Activated CD4-positive, alpha-beta T cell treated with anti-CD3 and anti-CD28 coated beads for 48 hours (primary cell): ENCODE results near the gene OR1I1.

Experiments
- DNase-seq: peaks from one replicate; pipeline ENCODE4 v3.0.0-alpha.2; 2020

The OR1I1 gene

DNA sequence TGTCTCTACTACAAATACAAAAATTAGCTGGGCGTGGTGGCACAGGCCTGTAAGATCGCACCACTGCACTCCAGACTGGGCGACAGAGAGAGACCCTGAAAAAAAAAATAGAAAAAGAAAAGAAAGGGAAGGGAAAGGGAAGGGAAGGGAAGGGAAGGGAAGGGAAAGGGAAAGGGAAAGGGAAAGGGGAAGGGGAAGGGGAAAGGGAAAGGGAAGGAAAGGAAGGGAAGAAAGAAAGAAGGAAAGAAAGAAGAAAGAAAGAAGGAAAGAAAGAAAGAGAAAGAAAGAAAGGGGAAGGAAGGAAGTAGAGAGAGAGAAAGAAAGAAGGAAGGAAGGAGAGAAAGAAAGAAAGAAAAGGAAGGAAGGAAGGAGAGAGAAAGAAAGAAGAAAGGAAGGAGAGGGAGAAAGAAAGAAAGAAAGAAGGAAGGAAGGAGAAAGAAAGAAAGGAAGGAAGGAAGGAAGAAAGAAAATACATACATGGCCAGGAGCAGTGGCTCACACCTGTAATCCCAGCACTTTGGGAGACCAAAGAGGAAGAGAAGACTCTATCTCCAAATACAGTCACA lies 17.1 kb downstream of the OR1I1 start:
- DNase-seq, result no peak

DNA sequence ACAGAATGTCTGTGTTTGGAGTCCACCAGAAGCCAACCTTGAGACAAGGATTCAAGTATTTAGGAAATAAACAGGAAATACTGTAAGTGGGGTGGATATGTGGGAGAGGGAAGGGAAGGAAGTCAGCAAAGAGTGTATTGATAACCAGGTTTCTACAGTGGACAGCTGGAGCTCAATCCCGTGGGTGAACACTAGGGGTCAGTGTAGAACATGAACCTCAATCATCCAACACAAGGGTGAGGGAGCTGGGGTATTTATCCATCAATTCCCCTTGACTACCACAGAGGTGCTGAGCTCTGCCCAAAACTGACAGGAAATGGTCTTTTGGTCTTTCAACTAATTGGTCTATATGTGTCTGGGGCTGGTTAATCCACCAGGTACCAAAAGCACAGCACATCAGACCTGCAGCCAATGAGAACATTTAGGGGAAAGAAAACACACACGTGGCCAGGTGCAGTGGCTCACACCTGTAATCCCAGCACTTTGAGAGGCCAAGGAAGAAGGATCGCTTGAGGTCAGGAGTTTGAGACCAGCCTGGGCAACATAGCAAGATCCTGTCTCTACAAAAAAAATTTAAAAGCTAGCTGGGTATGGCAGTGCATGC lies 19.6 kb downstream of the OR1I1 start:
- DNase-seq, result peak; percentile 76

DNA sequence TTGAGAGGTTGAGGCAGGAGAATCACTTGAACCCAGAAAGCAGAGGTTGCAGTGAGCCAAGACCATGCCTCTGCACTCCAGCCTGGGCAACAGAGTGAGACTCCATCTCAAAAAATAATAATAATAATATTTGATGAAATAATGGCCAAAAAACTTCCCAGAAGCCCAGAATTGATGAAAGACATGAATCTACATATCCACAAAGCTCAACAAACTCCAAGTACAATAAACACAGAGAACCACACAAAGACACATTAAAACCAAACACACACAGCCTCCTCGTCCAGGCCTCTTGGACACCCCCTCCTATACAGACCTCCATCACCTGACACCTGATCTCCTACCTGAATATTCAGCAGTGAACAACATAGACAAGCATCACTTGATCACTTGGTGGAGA lies 22.0 kb downstream of the OR1I1 start:
- no peak for DNase-seq

DNA sequence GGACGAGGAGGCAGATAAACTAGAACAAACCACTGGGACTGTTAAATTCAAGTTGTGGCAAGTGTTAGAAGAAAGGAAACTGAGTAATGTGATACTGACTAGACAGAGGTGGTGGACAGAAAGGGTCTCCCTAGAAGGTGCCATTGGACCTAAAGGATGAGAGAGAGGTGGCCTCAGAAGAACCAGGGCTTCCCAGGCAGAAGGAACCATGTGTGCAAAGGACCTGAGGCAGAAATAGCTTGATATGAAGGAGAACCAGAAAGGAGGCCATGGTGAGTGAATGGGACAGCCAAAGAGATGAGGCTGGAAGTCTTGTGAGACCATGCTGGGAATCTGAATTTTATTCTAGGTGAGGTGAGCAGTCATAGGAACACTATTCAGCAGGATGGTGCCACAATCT lies 22.4 kb downstream of the OR1I1 start:
- DNase-seq, result no peak

DNA sequence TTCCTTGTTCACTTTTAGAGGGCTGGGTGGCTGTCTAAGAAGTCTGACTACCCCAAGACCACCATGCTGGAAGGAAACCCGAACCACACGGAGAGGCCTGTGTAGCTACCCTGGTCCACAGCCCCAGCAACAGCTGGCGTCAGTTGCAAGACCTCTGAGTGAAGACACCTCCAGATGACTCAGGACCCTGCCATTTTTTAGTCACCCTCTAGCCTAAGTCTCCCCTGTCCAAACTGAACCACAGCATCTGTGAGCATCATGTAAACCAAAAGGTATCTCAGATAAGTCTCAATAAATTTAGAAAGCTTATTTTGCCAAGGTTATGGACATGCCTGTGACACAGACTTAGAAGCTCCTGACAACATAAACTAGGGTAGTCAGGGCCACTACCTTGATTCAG lies 23.0 kb downstream of the OR1I1 start:
- DNase-seq, result no peak

DNA sequence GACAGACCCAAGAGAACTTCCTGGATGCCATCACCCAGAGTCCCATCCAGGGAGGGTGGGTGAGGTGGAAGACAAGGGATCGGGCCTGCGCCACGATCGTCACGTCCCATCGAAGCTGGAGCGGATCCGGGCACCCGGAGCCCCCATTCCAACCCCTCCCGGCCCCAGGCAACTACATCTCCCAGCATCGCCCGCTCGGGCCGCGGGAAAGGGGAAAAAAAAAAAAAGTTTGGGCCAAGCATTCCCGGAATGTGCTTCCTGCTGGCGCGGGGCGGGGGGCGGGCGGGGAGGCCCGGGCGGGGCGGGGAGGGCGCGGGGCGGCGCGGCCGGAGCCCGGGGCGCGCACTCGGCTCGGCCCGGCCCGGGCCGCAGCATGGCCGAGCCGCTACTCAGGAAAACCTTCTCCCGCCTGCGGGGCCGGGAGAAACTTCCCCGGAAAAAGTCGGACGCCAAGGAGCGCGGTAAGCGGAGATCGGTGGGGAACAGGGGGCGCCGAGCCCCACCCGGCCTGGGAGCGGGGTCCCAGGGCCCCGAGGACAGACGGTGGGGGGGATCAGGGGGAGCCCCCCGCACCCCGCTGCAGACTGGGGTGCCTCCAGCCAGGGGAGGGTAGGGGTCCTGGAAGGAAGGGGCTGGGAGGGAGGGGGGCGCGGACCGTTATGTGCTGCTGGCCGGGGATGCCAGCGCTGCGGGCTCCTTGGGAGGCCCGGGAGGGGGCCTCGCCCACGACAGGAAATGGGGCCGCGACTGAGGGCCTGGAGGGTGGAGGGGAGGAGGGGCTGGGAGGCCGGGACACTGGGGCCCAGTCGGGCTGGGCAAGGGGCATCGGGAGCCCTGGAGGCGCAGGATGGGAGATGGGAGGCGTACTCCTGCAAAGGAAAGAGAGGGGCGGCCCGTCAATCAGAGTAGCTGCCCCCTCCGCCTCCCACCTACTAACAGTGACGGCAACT lies 25.3 kb downstream of the OR1I1 start, which contains the start of gene SYDE1:
Gene SYDE1 (plus strand): TSS at position 341 of the 950 bp plus-strand sequence. CDS start 33 bp downstream, at position 374.
- DNase-seq, result peak; percentile 61

DNA sequence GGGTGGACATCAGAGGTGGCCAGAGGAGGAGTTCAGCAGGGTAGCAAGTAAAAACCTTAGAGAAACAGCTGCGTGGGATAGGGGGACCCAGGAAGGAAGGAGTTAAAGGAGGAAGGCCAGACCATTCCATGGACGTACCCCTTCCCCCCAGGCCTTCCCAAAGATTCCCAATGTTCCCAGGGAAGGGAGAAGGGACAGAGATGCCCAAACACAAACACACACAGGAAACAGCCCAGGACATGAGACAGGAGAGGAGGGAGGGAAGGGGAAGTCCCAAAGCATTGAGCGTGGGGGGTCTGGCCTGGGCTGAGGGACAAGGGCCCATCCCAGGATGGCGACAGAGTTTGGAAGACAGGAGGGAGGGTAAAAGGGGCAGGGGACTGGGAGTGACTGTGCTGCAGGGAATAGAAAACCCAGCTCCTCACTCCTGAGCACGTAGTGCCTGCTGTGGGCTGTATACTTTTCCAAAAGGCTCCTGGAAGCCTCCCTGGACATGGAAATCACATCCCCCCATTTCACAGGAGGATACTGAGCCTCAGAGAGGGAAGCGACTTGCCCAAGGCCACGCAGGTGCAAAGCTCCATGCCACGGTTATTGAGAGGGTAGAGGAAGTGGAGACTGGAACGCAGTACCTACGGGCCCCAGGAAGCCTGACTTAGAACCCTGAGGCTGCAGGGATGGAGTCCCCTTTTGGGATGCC lies 26.3 kb downstream of the OR1I1 start:
- no peak for DNase-seq

DNA sequence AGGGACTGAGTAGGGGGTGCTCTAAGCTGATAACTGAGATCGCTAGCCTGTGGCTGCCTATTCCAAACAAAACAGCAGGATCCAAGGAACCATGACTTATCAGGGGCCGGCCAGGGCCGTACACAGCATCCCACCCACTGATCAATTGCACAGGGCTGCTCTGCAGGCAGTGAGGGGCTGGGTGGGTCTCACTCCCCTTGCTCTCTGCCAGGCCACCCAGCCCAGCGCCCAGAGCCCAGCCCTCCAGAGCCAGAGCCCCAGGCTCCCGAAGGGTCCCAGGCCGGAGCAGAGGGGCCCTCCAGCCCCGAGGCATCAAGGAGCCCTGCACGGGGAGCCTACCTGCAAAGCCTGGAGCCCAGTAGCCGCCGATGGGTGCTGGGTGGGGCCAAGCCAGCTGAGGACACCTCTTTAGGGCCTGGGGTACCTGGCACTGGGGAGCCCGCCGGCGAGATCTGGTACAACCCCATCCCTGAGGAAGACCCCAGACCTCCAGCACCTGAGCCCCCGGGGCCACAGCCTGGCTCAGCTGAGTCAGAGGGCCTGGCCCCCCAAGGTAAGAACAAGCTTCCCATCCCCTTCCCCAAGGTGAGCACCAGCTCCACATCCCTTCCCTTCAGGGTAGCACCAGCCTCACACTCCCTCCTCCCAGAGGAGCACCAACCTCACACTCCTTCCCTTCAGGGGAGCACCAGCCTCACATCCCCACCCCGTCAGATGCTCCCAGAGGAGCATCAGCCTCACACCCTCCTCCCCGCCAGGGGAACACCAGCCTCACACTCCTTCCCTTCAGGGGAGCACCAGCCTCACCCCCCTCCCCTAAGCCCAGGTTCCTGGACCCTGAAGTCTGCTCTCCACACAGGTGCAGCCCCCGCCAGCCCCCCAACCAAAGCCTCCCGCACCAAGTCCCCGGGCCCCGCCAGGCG lies 27.1 kb downstream of the OR1I1 start:
- DNase-seq, result no peak

DNA sequence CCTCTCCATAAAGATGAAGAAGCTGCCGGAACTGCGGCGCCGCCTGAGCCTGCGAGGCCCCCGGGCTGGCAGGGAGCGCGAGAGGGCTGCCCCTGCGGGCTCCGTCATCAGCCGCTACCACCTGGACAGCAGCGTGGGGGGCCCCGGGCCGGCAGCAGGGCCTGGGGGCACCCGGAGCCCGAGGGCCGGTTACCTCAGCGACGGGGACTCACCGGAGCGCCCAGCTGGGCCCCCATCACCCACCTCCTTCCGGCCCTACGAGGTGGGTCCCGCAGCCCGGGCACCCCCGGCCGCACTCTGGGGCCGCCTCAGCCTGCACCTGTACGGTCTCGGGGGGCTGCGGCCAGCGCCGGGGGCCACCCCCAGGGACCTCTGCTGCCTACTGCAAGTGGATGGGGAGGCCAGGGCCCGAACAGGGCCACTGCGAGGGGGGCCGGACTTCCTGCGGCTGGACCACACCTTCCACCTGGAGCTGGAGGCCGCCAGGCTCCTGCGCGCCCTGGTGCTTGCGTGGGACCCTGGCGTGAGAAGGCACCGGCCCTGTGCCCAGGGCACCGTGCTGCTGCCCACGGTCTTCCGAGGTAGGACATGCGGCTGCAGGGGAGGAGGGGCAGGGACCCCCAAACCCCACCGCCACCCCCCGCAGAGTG lies 27.9 kb downstream of the OR1I1 start:
- DNase-seq, result no peak

DNA sequence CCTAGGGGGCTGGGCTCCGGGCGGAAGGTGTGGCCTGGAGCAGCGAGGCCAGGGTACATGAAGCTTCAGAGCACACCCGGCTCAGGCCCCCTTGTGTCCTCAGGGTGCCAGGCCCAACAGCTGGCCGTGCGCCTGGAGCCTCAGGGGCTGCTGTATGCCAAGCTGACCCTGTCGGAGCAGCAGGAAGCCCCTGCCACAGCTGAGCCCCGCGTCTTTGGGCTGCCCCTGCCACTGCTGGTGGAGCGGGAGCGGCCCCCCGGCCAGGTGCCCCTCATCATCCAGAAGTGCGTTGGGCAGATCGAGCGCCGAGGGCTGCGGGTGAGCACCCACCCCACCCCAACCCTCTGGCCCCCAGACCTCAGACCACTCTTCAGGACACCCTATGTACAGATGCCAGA lies 28.4 kb downstream of the OR1I1 start:
- no peak for DNase-seq

DNA sequence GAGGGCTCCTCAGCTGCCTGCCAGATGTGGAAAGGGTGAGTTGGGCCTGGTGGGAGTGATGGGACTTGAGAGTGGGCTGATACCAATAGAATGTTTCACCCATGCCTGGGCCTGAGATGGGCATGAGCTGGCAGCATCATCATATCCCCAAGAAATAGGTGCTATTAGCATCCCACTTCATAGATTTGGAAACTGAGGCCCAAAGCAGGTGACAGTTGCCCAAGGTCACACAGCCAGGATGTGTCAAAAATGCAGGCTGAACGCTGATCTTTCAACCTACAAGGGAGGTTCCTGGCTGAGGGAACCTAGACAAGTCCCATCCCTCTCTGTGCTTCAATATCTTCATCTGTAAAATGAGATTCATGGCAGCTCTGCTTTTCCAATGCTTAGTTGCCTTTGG lies 29.7 kb downstream of the OR1I1 start:
- DNase-seq, result no peak

DNA sequence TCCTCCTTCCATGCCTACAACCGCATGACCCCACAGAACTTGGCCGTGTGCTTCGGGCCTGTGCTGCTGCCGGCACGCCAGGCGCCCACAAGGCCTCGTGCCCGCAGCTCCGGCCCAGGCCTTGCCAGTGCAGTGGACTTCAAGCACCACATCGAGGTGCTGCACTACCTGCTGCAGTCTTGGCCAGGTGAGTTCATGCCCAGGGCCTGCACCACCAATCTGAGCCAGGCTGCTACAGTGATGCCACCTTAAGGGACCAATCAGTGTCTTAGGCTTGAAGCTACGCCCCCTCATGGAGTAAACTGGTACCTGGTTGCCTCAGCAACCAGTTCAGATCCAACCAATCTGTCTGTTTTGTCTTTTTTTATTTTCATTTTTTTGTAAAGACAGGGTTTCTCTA lies 30.4 kb downstream of the OR1I1 start:
- DNase-seq, result no peak

DNA sequence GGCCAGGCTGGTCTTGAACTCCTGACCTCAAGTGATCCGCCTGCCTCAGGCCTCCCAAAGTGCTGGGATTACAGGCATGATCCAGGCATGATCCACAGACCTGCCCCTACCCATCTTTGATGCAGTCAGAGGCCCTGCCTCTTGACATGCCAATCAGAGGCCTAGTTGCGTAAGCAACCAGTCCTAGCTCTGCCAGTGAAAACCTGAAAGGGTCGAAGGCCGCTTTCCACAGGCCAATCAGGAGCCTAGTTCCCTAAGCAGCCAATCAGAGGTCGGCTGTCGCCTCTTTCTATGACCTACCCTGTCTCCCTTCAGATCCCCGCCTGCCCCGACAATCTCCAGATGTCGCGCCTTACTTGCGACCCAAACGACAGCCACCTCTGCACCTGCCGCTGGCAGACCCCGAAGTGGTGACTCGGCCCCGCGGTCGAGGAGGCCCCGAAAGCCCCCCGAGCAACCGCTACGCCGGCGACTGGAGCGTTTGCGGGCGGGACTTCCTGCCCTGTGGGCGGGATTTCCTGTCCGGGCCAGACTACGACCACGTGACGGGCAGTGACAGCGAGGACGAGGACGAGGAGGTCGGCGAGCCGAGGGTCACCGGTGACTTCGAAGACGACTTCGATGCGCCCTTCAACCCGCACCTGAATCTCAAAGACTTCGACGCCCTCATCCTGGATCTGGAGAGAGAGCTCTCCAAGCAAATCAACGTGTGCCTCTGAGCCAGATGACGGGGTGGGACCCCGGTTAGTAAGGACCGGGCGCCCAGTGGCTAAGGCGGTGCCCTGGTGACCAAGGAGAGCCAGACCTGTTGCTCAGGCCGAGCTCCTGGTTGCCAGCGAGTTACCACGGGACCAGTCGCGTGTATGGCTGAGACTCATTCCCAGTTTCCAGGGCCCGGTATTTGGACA lies 31.5 kb downstream of the OR1I1 start:
- no peak for DNase-seq

DNA sequence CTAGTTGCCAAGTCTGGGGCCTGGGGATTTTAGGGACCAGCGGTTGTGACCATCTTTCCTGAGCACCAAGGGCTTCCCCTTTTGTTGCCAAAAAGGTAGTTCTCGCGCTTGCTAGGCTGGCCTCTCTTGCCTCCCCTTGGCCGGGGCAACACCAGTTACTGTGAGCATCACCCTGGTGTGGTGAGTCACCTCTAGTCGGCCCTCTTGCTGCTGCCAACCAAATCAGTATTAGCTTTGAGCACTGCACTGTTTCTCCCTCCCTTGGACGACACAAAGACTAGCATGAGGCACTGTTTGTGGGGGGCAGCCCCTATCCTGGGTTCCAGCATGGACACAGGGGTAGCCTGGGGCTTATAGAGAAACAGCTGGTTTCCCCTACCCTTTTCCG lies 32.1 kb downstream of the OR1I1 start:
- DNase-seq, result no peak

DNA sequence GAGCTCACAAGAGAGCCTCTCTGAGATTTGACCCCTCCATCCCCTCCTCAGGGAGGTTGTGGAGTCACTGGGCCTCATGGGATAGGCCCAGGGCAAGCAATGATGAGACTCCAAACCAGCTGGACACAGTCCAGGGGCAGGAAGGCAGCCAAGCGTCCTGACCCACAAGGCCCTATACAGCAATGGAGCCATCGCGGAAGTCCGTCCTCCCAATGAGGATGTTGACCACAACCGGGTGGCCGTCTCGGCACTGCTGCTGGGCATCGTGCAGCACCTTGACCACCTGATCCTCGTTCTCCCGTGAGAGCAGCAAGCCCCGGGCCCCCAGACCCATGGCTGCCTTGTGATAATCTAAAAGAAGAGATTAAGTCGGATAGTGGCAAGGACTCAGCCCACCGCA lies 33.1 kb downstream of the OR1I1 start:
- DNase-seq, result no peak

DNA sequence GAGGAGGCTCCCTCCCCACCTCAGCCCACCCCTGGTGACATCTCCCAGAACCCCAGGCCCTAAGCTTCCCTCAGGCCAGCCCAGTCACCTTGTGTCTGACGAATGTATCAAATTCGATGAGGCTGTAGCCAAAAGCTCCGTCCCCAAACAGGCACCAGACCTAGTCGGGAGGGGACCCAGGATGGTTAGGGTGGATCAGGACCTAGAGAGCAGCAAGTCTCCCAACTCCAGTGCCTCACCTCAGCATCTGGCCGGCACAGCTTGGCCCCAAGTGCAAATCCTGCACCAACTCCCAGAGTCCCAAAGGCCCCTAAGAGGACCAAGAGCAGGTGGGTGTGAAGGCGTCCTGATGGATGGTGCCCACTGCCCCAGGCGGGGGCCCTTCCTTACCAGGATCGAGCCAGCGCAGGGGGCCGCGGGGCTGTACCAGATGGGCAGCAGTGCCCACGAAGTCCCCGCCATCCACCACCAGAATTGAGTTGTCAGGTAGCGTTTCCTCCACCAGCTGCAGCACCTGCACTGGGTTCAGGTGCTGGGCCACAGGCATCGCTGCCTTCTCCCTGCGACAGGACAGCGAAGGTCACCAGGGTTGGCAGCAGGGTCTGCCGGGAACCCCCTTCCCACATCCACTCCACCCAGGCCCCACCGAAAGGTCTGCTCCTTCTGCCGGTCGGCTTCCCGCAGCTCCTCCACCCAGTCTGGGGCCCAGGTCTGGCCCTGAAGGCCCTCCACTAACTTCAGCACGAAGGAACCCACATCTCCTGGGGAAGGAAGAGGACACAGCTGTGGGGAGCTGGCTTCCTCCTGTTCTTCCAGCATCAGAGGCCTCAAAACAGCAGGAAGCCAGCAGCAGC lies 34.0 kb downstream of the OR1I1 start:
- DNase-seq, result no peak

DNA sequence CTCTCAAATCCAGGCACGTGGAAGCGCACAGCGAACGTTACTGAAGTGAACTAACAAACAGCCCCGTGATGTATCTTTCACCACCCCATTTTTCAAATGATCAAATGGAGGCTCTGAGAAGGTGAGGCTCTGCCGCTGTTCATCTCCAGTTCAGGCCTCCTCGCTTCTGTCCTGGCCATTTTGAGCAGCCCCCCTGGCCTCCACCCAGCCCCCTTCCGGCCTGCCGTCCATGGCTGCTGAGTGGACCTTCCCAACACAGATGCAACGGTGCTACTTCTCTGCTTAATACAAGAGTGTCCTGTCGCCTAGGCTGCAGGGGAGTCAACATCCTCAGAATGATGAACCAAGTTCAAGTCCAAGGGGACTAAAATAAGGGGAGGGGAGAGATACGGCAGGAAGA lies 34.8 kb downstream of the OR1I1 start:
- DNase-seq, result no peak

DNA sequence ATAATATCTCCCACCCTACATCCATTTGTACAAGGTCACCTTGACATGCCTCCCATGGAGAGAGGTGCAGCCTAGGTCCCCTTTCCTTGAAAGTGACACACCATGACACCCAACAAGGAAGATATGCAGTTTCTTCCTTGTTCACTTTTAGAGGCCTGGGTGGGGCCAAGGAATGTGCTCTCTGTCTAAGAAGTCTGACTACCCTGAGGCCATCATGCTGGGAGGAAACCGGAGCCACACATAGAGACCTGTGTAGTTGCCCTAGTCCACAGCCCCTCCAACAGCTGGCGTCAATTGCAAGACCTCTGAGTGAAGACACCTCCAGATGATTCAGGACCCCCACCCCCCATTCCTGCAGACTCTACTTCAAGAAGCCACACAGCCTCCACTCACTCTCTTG lies 36.2 kb downstream of the OR1I1 start:
- DNase-seq, result no peak

DNA sequence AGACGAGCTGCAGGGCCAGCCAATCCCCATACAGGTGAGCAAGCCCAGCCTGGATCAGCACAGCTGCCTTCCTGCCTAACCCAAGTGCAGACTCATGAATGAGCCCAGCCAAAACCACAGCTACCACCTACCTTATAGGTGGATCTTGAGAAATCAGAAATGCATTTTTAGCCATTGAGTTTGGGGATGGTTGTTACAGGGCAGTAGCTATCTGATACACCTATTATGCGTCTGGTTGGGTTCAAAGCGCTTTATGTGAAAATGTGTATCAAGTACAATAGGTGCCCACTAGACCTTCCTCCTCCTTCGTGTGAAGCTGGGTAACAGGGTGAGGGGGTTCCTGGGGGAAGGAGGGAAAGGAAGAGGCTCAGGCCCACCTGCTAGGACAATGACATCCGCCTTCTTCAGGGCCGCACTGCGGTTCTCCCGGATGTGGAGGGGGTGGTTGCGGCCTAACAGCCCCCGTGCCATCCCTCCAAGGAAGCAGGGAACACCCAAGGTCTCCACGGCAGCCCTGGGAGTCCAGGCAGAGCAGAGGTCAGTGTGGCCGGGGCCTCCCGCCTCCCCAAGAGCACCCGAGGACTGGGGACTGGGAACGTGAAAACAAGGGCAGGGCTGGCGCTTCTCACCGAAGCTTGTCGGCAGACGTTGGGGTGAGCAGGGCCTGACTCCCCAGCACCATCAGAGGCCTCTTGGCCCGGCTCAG lies 36.9 kb downstream of the OR1I1 start:
- DNase-seq, result no peak
